Testis (tissue), 2 donors: ENCODE data around the gene TRIM63.

ENCODE experiments used
- CTCF ChIP-seq, 3 experiments: fragments of 450-650 bp in 2 of 3; fragments of 200-600 bp in 1 of 3; sonication (generic) in 1 of 3; IDR thresholded peaks; one replicate each; pipeline ENCODE4 v1.5.1; 2016 to 2019; ENCODE audit warnings: antibody characterized with exemption in 3 of 3, mild to moderate bottlenecking in 2 of 3, moderate library complexity in 1 of 3
- POLR2A ChIP-seq: fragments of 450-650 bp; IDR thresholded peaks from one replicate; pipeline ENCODE4 v1.6.1; 2017; ENCODE audit warnings: antibody characterized with exemption, mild to moderate bottlenecking, moderate library complexity

- TF ChIP-seq CTCF (IDR thresholded peaks at IDR 0.05): no peak
- no peak for TF ChIP-seq POLR2A
Observed at GRCh38 chr1:26057189-26057588, 10.2 kb downstream of the TRIM63 start.
